PC-3 (cell line): Measurements from ENCODE around the gene PPIP5K1. TPM values are rescaled to one million over a fixed set of nuclear protein-coding genes. Genes with fewer than 3 reads are reported as not detected.

Source experiments
- ATAC-seq: fragments of 200-7000 bp; cut with Tn5 transposase; 2 replicates; pipeline ENCODE4 v1.9.1; 2020; ENCODE audit warnings: mild to moderate bottlenecking, moderate library complexity
- BruUV-seq: library from RNA; stranded (reverse); fragments of 400-500 nt; replicated peaks from 2 replicates; lab custom pipeline; 2021; lab: Mats Ljungman, UMichigan
- CTCF ChIA-PET: fragments of 300-600 bp; sonication (Branson Sonifier 250); formaldehyde crosslinking; loops from one replicate; lab custom pipeline; 2022; ENCODE audit warnings: antibody characterized with exemption; lab: Charles Lee
- POLR2A ChIA-PET: fragments of 300-600 bp; sonication (Branson Sonifier 250); formaldehyde crosslinking; loops from one replicate; lab custom pipeline; 2022; ENCODE audit warnings: antibody characterized with exemption; ENCODE audit not compliant: unreplicated experiment; lab: Charles Lee
- DNase-seq: peaks from one replicate; pipeline ENCODE4 v3.0.0-alpha.2; 2015
- H2AFZ ChIP-seq: fragments of 300-600 bp; sonication (generic); 2 replicates; pipeline ENCODE4 v1.6.0; 2016; ENCODE audit warnings: antibody characterized with exemption, low read length
- H3F3A ChIP-seq: fragments of 300-600 bp; sonication (generic); one replicate; pipeline ENCODE4 v1.6.0; 2017; ENCODE audit warnings: antibody characterized with exemption, low read length, control low read depth, mild to moderate bottlenecking; ENCODE audit not compliant: unreplicated experiment
- H3K27ac ChIP-seq: fragments of 300-600 bp; sonication (generic); 2 replicates; pipeline ENCODE4 v1.5.1; 2016; ENCODE audit warnings: mild to moderate bottlenecking, low read length
- H3K27me3 ChIP-seq: fragments of 300-600 bp; sonication (generic); 2 replicates; pipeline ENCODE4 v1.6.1; 2016; ENCODE audit warnings: low read length, mixed read lengths
- H3K36me3 ChIP-seq: fragments of 300-600 bp; sonication (generic); 2 replicates; pipeline ENCODE4 v1.6.1; 2016; ENCODE audit warnings: low read depth, mixed run types, low read length, mixed read lengths
- H3K4me1 ChIP-seq: fragments of 300-600 bp; sonication (generic); 2 replicates; pipeline ENCODE4 v1.5.1; 2016; ENCODE audit warnings: low read length; ENCODE audit not compliant: insufficient read depth
- H3K4me2 ChIP-seq: fragments of 300-600 bp; sonication (generic); 2 replicates; pipeline ENCODE4 v1.6.0; 2016; ENCODE audit warnings: low read length
- H3K4me3 ChIP-seq: fragments of 300-600 bp; sonication (generic); 2 replicates; pipeline ENCODE4 v1.5.1; 2016; ENCODE audit warnings: mild to moderate bottlenecking, low read length, mixed read lengths
- H3K79me2 ChIP-seq: fragments of 300-600 bp; sonication (generic); 2 replicates; pipeline ENCODE4 v1.6.1; 2017; ENCODE audit warnings: low read length, mixed read lengths
- H3K9ac ChIP-seq: fragments of 300-600 bp; sonication (generic); 2 replicates; pipeline ENCODE4 v1.6.0; 2016; ENCODE audit warnings: mild to moderate bottlenecking, low read length
- H3K9me2 ChIP-seq: fragments of 300-600 bp; sonication (generic); replicated peaks from 2 replicates; pipeline ENCODE4 v1.6.1; 2016; ENCODE audit warnings: mixed run types, low read length, mixed read lengths
- H3K9me3 ChIP-seq: fragments of 300-600 bp; sonication (generic); 2 replicates; pipeline ENCODE4 v1.6.1; 2016; ENCODE audit warnings: low read length, mixed read lengths
- H4K20me1 ChIP-seq: fragments of 300-600 bp; sonication (generic); 2 replicates; pipeline ENCODE4 v1.6.1; 2016; ENCODE audit warnings: low read length, mixed read lengths
- CTCF ChIP-seq: fragments of 300-600 bp; sonication (generic); conservative IDR thresholded peaks from 2 replicates; pipeline ENCODE4 v1.5.1; 2017; ENCODE audit warnings: antibody characterized with exemption, low read depth, mild to moderate bottlenecking, low read length
- EZH2 ChIP-seq: fragments of 300-600 bp; sonication (generic); IDR thresholded peaks from one replicate; pipeline ENCODE4 v1.6.1; 2017; ENCODE audit warnings: antibody characterized with exemption, mild to moderate bottlenecking, low read length; ENCODE audit not compliant: unreplicated experiment
- EZH2phosphoT487 ChIP-seq: fragments of 300-600 bp; sonication (generic); IDR thresholded peaks from 2 replicates; pipeline ENCODE4 v1.6.1; 2018; ENCODE audit warnings: mild to moderate bottlenecking, antibody characterized with exemption, low read length, borderline replicate concordance
- intact Hi-C: fragments of 100-400 bp; cut with micrococcal nuclease; formaldehyde crosslinking; loops from 2 replicates; pipeline ENCODE4 v1.9.0; 2023
- total RNA-seq: library from RNA; depleted of rRNA; stranded (reverse); fragments of >200 nt; gene quantifications from 2 replicates; pipeline ENCODE4 v1.2.3, GENCODE V29; 2014

PPIP5K1 gene
- total RNA-seq, 1 experiment from 2014 or later, result 19.8 TPM

- no peak for DNase-seq
- TF ChIP-seq EZH2phosphoT487 (no peak), EZH2 (no peak), CTCF (no peak)
- no peak overlapping the region for H3K9ac ChIP-seq
- H3K79me2 ChIP-seq, result no peaks in the 10 kb centered on the region
- H3K27me3 ChIP-seq, result no peaks in the 10 kb centered on the region
- no peak overlapping the region for H3K27ac ChIP-seq
- no TSS peak for BruUV-seq
- H3K9me3 ChIP-seq, result no peaks in the 10 kb centered on the region
- no peak overlapping the region for H3K4me3 ChIP-seq
- intact Hi-C loops, result no loop called here
- H3K36me3 ChIP-seq, result no peaks in the 10 kb centered on the region
- ChIA-PET POLR2A (no interaction called here), CTCF (no interaction called here)
- H3F3A ChIP-seq, result no peaks in the 10 kb centered on the region
- H3K4me2 ChIP-seq, result no peak overlapping the region
- no peak for ATAC-seq
- no peak overlapping the region for H2AFZ ChIP-seq
- no peaks in the 10 kb centered on the region for H3K4me1 ChIP-seq
- H4K20me1 ChIP-seq, result no peaks in the 10 kb centered on the region
- H3K9me2 ChIP-seq, result no peaks in the 10 kb centered on the region
These were observed 66.4 kb downstream of the PPIP5K1 start for GRCh38 chr15:43523646-43524045.

- Histone ChIP-seq H3F3A (no peaks in the 10 kb centered on the region), H3K9me3 (no peaks in the 10 kb centered on the region), H3K4me1 (no peaks in the 10 kb centered on the region), H3K79me2 (no peaks in the 10 kb centered on the region), H3K4me3 (no peak overlapping the region), H3K27ac (no peak overlapping the region), H3K27me3 (no peaks in the 10 kb centered on the region), H3K36me3 (no peaks in the 10 kb centered on the region), H4K20me1 (no peaks in the 10 kb centered on the region), H3K4me2 (no peak overlapping the region), H3K9ac (no peak overlapping the region), H3K9me2 (no peaks in the 10 kb centered on the region), H2AFZ (no peak overlapping the region)
- CTCF ChIA-PET, result no interaction called here
- no peak for ATAC-seq
- POLR2A ChIA-PET, result no interaction called here
- DNase-seq, result no peak
- BruUV-seq, result no TSS peak
- intact Hi-C loops, result no loop called here
- TF ChIP-seq CTCF (no peak), EZH2phosphoT487 (no peak), EZH2 (no peak)
These were observed 67.8 kb downstream of the PPIP5K1 start for GRCh38 chr15:43522247-43522646.

GRCh38 chr15:43521419-43521818 lies 68.6 kb downstream of the PPIP5K1 start:
- H3K27ac ChIP-seq, result no peak overlapping the region
- ChIA-PET CTCF (no interaction called here), POLR2A (no interaction called here)
- H3K4me1 ChIP-seq, result no peaks in the 10 kb centered on the region
- H3F3A ChIP-seq, result no peaks in the 10 kb centered on the region
- H3K79me2 ChIP-seq, result no peaks in the 10 kb centered on the region
- no peaks in the 10 kb centered on the region for H3K36me3 ChIP-seq
- H3K4me2 ChIP-seq, result no peak overlapping the region
- H2AFZ ChIP-seq, result no peak overlapping the region
- no peaks in the 10 kb centered on the region for H3K9me3 ChIP-seq
- no peaks in the 10 kb centered on the region for H4K20me1 ChIP-seq
- TF ChIP-seq CTCF (no peak), EZH2 (no peak), EZH2phosphoT487 (no peak)
- no peaks in the 10 kb centered on the region for H3K9me2 ChIP-seq
- DNase-seq (no peak), ATAC-seq (no peak)
- BruUV-seq, result no TSS peak
- no peak overlapping the region for H3K4me3 ChIP-seq
- no peaks in the 10 kb centered on the region for H3K27me3 ChIP-seq
- intact Hi-C loops, result no loop called here
- no peak overlapping the region for H3K9ac ChIP-seq
